HG03066 (cell line): ENCODE results near the gene CCNK.
A peak's percentile ranks its signal among the peaks of the same experiment; 100 is the strongest.

Experiments
- ATAC-seq: cut with Tn5 transposase; IDR thresholded peaks from one replicate; pipeline ENCODE4 v1.9.1; 2021; ENCODE audit warnings: low read depth; ENCODE audit not compliant: unreplicated experiment

CCNK gene

GRCh38 chr14:99465288-99465687 lies 15.9 kb upstream of the CCNK start:
- no peak for ATAC-seq

DNA sequence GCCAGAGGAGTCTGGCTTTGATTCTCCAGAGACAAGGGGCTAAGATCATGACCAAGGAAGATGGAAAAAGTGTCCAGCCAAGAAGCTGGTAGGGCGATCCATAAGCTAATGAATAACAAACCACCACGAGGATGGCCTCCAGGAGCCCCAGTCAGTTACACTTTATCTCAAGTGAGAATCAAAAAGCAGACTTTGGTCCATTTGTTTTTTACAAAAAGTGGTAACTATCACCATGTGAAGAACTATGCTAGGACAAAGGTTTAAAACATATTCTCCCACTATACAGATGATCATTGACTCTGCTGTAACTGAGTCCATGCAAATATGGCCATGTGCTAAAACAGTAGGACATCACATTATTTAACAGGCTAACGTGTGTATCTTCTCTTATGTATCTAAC lies 14.5 kb upstream of the CCNK start:
- ATAC-seq, result no peak

- no peak for ATAC-seq
Observed at GRCh38 chr14:99467336-99468078, 13.7 kb upstream of the CCNK start.

DNA sequence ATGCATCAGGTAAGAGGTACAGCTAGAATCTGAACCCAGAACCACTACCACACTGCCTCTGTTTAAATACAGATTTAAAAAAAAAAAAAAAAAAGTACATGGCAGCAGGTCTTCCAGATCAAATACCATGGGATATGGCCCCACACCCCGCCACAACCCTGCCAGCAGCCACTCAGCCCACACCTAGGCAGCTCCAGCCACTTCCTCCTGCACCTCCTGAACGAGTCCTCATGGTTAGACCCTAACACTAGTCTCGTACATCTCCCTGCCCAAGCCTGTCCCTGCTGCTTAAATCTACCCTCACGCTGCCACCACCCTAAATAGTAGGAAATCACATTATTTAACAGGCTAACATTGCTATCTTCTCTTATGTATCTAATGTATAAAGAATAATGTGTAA lies 13.1 kb upstream of the CCNK start:
- no peak for ATAC-seq

DNA sequence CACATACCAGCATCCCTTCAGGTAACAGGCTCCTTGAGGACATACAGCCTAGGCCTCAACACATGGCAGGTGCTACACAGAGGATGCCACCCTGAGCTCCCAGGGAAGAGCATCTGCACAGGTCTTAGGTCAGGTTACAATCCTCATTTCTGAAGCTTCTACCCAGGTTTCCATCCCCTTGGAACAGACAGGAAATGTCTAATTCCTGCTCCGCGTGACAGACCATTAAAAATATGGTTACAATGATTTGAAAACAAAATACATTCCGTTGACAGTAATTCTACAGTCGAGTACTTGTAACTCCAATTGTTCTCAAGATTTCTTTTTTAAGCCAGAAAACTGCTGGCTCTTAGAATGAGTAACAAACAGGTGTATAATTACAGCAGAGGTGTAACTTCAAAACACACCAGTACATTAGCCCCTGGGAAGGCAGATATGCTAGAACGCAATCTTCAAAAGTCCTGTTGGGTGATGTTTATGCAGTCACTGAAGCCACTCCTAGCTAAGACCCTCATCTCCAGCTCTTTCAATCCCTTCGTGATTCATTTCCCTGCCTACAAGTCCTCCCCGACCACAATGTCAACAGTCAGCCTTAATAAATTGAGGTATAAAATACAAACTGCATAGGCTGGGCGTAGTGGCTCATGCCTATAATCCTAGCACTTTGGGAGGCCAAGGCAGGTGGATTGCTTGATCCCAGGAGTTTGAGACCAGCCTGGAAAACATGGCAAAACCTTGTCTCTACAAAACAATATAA lies 12.2 kb upstream of the CCNK start:
- ATAC-seq, result no peak

DNA sequence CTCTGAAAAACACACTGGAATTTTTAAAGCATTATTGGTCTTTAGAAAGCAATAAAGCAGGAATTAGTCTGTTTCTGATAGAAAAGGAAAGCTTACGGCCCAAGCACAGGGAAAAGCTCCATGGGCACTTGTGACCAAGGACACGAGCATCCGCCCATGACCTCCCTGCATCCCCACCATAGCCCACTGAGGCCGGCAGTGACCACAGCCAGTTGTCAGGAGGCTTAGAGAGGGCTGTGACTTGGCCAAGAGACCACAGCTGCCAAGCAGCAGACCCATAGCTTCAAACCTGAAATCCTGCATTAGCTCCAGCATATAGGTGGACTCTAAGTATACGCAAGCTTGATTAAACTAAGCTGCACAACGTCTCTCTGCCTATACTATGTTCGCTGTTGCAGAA lies 9.5 kb upstream of the CCNK start:
- ATAC-seq, result no peak

GRCh38 chr14:99472937-99473336 lies 8.3 kb upstream of the CCNK start:
- ATAC-seq, result no peak

DNA sequence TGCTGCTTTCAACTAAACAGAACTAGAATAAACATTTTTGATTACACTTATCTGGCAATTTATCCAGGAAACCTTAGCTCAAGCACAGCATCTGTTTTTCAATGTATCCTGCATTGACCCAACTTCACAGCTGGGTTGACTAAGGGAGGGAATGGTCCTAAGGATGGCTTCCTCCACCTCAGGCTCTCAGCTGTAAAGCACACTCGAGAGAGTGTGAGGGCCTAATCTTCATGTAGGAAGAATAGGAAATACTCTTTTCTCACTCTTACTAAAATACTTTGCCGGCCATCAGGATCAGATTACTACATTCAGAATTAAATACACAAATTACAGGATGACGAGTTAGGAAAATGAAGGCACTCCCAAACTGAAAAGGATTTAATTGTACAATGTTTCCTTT lies 7.8 kb upstream of the CCNK start:
- no peak for ATAC-seq

DNA sequence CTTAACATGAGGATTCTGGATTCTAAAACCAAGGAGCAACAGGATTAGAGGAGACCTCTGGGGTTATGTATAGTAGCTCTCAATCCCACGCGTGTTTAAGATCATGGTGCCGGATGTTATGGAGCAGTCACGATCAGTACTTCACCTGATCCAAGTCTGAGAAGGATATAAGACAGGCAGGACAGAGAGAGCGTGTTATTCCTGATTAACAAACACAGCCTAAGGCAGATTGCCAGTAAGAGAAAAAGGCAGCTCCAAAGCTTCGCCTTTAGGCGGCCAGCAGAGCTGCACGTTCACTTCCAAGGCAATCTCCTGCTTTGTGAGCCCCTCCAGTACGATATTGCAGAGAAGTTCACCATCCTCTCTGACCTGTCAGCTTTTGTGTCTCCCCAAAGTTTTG lies 6.0 kb upstream of the CCNK start:
- ATAC-seq, result no peak

GRCh38 chr14:99475660-99476059 lies 5.5 kb upstream of the CCNK start:
- ATAC-seq, result no peak

- ATAC-seq, result no peak
Observed at GRCh38 chr14:99476864-99477263, 4.3 kb upstream of the CCNK start.

DNA sequence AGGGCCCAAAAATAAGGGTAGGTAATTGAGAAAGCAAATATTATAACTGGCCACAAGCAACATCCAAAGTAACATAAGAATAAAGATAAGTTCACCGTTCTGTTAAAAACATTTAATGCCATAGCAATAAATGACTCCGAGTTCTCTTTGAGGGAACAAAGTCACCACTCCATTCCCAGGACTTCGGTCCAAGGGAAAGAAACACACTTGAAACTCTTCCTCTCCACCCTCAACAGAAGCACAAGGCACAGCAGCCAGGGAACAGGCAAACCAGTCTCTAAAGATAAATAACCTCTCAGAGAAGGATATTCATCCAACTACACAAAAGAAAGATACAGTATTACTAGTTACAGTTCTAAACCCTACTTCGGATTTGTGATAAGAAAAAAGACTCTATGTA lies 3.1 kb upstream of the CCNK start:
- no peak for ATAC-seq

- ATAC-seq, result no peak
Observed at GRCh38 chr14:99479160-99479905, 1.9 kb upstream of the CCNK start.

GRCh38 chr14:99479906-99480869 lies 1.0 kb upstream of the CCNK start, which contains the start of gene SETD3:
SETD3 (minus strand) TSS chr14:99480859; CDS start chr14:99465805, 15,054 bp downstream.
- peak; percentile 3 for ATAC-seq

GRCh38 chr14:99481745-99482099 lies 513 bp downstream of the CCNK start:
- no peak for ATAC-seq

DNA sequence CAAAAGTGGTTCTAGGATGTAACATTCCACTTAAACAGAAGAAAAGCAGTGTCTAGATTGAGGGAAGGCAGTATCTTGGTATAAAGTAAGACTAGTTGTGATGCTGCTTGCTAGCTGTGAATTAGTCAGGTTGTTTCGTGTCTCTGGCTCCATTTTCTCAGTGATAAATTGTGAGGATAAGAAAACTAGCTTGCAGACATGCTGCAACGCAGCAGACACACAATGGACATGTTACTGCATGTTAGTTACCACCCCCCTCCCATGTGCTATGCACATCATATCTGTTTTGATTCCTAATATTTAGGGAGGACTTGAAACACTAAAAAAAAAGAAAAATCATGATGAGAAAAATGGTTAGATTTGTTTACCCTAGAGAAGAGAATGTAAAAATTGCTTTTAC lies 2.9 kb downstream of the CCNK start:
- ATAC-seq, result no peak

GRCh38 chr14:99497341-99497740 lies 16.1 kb downstream of the CCNK start:
- ATAC-seq, result no peak

DNA sequence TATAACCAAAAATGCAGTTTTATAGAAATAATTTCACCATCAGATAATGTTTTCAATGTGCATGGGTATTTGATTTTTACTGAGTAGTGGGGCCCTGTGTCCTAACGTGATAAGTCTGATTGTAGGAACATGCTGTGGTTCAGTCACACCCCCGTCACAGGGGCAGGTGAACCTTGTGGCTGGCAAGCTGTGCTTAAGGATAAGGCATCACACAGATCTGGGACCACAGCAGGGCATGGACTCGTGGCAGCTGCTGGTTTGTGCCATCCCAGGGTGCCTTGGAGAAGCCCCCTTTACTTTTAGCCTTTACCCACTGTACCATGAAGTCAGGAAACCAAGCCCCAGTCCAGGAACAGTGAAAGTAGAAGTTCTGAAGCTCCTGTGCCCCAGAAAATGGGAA lies 16.7 kb downstream of the CCNK start:
- no peak for ATAC-seq

- no peak for ATAC-seq
Observed at GRCh38 chr14:99502989-99503421, 21.8 kb downstream of the CCNK start.

DNA sequence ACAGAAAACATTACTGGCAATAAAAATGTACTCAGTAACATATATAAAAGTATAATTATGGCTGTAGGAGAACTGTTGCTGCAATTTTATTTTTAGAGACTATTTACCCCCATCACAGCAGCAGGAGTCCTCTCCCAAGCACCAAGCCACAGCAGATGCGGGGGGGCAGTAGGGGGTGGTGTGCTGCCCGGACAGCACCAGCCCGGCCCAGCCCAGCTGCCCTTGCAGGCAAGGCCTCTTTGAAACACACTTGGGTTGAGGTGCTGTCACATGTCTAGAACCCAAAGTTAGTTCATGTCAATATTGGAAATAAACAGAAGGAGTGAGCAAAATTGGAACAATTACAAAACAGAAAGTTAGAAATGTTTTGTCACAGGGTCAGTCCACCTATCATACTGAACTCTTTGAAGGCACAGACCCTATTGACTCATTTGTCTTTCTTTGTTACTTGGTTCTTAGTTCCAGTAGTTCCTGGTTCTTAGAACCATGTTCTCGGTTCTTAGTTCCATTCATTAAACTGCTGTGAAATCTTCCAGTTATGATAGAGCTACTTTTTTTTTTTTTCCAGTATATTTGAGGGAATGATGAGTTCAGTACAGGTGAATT lies 22.7 kb downstream of the CCNK start:
- ATAC-seq, result no peak
